HG02759 (cell line): Measurements from ENCODE around the gene SLIT3.

Experiments
- ATAC-seq: cut with Tn5 transposase; IDR thresholded peaks from one replicate; pipeline ENCODE4 v1.9.1; 2021; ENCODE audit warnings: mild to moderate bottlenecking, moderate library complexity; ENCODE audit not compliant: unreplicated experiment

The SLIT3 gene

DNA sequence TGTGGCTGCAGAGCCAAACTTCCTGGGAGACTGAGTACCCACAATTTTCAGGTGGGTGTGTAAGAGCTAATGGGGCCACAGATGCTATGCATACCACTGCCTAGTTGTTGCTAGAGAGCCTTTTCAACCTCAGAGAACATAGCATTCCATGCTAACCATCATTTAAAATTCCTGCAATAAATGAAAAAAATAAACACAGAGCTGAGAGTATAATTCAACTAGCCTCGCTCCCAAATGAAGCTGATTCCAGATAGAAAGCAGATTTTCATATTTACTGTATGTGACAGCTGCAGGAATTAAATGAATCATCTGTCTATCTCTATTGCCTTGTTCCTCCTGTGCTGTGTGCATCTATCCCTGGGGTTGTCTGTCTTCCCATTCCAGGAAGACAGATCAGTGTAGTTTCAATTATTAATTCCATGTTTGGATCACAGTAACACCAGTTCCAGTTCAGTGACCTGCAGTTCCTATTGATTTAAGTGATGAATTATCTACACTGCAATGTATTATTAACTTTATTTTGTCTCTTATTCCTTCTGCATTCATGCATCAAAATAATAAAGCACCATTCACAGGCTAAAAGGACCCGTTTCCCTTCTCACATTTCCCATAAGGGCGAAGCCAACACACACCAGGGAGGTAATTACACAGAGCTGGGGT is 324.5 kb downstream of the SLIT3 start:
- no peak for ATAC-seq

DNA sequence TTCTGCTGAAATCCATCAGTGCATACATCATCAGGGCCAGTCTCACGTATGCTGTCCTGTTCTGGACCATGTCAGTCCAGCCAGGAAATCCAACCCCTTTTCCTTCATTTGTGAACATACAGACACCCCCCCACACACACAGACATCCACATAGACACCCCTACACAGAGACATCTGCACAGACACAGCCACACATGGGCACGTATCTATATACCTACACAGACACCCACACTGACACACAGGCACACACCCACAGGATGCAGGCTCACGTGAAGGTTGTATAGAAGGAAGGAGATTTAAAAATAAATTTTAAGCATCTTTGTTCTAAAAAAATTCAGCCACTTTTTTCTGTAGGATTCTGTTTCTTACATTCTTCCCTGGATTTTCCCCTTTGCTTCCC is 325.6 kb downstream of the SLIT3 start:
- no peak for ATAC-seq

DNA sequence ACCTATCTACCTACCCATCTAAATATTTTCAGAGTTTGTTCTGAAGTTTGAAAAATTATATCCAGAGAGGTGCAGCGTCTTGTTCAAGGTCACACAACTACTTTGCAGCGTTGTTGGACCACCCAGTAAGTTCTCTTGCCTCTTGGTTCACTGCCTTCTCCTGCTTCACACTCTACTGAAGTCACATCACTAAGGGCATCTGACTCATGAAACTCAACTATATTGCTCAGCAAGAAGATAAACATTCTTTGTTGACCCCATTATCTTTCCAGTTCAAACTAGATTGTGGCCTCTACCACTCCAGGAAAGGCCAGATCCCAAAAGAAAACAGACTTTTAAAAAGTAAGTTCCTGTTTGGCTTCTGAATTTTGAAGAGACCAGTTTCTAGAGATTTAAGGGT is 326.9 kb downstream of the SLIT3 start:
- no peak for ATAC-seq

DNA sequence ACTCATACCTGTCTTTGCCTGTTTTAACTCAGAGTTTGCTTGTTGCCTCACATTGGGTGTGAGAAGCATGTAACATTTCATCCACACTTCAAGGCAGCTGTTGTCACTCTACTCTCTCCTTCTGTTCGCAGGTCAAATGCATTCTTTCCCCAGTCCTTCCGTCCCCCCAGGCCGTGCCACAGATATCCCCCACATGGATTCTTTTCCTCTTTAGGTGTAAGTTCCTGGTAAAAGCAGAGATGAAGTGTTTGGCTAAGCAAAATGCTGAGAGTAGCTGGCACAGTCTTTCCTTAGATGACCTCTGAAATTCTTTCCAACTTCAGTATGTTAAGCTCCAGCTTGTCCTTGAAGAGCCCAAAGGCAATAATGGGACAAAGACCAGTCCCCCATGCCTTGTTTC is 328.2 kb downstream of the SLIT3 start:
- no peak for ATAC-seq

DNA sequence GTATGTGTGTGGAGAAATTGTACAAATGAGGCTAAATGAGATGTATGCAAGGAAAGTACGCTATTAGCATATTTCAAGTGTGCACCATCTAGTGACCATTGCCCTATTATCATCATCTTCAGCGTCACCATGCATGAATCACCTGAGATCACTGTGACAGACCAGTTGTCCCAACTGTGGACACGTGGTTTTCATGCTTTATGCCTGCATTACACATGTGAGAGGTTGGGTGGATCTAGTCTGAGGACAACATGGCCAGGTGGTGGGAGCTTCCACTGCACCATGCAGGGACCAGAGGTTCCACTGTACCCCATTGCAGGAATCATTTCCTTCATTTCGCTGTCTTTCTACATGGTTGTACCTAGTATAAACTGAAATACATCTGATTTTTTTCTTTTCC is 329.8 kb downstream of the SLIT3 start:
- no peak for ATAC-seq

DNA sequence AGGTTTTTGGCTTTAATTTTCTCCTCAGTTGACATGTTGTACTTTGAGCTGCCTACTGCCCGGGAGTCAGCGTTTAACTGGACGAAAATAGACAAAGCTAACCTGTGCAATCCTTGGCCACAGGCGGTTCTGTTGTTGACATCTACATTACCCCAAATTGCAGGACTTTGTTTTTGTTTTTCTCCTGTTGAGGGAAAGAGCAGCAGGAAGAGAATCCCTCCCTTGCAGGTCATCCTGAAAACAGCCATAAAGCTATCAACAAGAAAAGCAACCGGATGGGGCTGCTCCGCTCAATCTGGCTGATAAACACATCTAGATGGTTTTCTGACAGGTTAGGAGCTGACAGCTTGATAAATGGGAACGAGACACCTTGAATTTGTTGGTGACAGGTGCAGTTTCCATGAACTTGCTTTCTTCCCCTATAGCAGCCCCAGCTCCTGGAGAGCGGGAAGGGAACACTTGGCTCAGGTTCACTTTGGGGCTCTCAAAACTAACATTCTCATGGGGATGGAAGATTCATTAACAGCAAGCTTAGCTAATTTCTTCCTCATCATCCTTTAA is 331.5 kb downstream of the SLIT3 start:
- no peak for ATAC-seq

DNA sequence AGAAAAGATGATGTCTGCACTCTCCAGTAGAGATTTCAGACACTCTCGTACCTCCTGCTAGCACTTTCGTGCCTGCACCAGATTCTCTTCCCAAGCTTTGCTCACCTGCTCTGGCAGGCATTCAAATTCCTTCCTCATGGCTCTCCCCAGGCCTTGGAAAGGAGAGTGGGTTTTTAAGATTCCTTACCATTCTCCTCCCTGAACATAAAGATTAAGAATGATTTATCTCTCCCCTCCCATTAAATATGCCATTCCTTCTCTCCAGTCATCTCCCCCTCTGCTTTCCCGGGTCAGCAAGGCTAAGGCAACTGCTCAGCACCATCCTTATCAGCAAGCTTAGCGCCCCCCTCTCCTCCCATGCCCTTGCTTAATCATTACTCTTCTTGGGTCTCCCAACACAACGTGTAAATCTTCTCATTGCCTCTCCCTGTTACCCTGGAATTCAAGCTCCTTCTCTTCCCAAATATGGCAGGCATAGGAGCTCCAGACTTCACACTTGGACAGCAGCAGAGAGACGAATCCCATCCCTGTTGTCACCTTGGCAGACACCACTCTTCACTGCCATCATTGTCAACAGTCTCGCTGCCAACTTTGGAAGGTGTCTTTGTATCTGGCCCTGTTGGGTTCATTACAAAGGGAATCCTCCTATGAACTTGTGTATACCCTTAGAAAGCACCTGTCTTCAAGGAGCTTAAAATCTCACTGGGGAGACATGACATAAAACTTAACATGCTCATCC is 332.9 kb downstream of the SLIT3 start:
- ATAC-seq: no peak

DNA sequence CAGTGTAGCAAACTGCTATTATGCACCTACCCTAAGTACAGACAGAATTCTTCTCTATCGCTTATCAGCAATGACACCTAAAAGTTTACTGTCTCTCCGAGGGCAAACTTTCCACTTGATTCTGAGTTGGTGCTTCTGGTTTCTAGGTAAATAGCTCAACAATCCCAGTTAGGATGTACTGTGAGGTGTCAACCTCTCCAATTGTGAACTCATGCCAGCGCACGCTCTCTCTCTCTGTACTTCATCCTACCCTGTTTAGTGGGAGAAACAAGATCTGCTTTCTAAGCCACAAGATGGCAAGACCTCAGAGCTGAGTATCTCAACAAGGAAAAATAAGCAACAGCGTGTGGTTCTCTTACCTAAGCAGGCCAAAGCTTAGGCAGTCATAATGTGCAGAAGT is 335.3 kb downstream of the SLIT3 start:
- ATAC-seq: no peak

DNA sequence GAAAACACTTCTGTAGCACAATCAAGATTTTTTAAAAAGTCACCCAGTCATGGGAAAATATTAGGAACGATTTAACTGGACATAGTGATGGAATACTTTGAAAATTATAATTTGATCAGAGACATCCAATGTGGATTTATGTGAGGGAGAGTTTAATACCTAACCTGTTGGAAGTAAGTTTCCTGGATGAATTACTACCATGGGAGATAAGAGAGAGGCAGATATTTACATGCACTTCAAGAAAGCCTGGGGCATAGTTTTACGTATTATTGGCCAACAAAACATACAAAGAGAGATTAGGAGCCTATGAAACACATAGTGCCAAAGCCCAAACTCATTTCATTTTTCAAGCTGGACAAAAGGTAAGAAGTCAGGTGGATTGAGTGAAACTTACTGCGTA is 336.8 kb downstream of the SLIT3 start:
- no peak for ATAC-seq

DNA sequence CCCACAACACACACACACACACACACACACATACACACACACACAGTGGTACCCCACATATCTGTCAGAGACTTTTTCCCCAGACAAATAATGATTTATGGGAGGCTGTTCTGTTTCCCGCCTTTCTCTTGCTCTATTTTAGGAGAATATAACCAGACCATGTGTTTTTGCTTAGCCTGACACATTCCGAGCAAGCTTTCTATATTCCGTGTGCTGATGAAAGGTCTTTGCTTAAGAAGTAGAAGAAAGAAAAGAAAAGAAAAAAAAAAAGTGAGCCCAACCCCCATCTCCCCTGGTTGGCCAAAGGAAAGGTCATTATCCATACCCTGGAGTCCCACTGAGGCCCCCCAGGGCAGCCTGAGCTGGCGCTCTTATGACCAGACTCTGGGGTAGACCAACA is 338.6 kb downstream of the SLIT3 start:
- no peak for ATAC-seq

DNA sequence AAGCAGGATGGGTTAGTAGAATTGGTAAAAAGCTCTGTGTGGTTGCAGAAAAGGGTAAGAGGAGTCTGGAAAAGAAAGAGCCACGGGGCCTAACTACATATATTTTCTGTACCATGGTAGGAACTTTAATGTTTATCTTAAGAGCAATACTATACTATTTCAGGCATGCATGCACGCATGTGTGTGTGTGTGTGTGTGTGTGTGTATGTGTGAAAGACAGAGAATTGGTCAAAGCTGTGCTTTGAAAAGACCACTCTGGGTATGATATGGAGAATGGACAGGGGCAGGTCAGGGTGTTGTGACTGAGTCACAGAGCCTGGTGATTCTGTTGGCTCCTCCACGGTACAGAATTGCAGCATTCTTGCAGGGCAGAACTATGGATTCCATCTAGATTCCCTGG is 339.3 kb downstream of the SLIT3 start:
- ATAC-seq: no peak

DNA sequence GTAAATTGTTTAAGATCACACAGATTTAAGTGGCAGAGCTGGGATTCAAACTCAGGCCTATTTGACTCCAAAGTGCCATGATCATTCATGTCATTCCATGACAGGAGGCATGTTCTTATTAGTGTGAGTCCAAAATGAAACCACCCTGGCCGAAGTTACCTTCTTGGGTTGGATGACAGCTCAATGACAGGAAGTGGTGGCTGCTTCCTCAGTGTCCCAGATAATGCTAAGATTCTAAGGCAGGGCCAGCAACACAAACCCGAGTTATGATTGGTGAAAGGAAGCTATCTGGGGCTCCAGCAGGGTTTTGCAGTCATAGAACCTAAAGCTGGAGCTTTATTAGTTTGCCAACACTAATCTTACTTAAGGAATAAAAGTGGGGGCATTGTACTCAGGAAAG is 340.4 kb downstream of the SLIT3 start:
- ATAC-seq: no peak

DNA sequence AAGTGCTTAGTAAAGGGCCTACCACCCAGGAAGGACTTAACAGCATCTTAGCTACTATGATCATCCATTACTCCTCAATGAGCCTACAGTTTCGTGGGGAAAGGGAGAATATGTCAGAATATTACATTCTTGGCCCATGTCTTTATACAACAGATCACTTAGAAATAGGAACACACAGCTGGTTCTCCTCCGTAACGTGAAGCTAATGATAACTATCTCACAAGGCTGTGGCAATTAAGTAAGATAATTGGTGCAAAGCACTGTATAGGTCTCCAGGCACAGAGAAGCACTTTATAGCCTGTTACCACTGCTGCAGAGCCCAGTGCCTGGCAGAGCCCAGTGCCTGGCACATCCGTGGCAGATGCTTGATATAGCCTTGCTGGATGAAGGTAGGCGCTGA is 347.6 kb downstream of the SLIT3 start:
- ATAC-seq: no peak

DNA sequence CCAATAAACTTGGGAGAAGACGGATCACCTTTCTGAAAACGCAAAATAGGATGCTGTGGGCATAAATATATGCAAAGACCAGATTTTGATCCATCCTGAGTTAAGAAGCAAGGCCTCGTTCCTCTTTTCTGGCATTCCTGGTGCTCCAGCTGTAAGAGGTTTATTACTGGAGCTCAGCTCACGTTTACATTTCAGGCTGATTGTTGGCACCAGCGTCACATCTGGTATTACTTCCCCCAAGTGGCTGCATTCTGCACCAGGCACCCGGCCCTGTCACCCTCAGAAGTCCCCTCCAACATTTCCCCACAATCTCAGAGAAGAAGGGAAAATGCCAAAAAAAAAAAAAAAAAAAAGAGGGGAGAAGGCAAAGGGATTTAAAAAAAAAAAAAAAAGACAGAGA is 348.7 kb downstream of the SLIT3 start:
- no peak for ATAC-seq

DNA sequence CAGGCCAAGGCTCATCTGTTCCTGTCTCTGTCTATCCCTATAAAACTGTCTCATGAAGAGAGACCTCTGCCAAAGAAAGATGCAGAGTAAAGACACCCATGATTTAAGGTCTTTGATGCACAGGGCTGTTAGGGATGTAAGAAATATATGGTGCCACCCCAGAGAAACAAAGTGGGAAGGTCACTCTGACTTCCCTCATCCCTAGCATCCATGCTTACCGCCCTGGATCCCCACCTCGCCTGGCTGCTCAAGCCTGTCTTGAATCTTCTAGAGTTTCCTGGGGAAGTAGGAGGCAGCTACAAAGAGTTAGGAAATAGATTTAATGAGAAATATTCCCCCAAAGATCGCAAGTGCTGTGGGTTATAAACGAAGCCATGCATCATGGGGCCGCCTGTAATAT is 349.2 kb downstream of the SLIT3 start:
- no peak for ATAC-seq

DNA sequence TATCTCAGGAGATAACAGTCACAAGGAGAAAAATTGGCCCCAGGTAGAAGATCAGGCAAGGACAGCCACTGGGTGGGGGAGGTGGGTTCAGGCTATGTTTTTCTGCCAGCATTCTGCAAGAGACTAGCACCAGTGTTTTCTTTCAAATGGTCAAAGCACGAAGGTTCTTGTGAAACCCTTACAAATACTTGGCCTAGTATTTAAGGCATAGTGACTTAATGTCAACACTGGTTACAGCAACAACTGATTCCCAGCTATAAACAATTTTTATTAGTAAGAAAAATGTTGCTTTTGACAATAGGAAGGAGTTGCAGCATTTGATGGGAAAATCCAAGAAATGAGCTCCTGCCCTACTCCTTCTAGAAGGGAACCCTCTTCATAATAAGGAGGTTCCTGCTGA is 349.6 kb downstream of the SLIT3 start:
- ATAC-seq: no peak

DNA sequence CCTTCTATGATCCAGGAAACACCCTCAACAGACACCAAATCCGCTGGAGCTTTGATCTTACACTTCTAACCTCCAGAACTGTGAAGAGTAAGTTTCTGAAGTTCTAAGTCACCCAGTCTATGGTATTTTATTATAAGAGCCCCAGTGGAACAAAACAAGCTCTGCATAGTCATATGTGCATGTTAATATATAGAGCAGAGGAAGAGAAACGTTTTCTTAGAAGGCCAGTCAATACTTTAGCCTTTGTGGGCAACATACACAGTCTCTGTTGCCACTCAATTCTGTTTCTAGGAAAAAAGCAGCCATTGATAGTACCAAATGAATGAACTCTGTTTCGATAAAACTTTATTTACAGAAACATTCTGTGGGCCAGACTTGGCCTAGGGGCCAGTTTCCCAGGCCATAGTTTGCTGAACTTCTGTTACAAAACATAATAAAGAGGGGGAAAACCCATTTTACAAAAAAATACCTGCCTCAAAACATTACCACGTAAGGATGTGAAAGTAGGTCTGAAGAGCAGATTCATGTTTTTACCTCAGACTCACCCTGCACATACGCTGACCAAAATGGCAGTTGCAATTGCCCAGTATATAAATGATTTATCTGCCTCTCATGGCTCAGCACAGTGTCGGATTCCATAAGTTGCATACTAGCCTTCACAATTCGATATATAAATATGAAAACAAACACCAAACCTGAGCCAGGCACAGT is 350.5 kb downstream of the SLIT3 start:
- peak; percentile 47 for ATAC-seq

DNA sequence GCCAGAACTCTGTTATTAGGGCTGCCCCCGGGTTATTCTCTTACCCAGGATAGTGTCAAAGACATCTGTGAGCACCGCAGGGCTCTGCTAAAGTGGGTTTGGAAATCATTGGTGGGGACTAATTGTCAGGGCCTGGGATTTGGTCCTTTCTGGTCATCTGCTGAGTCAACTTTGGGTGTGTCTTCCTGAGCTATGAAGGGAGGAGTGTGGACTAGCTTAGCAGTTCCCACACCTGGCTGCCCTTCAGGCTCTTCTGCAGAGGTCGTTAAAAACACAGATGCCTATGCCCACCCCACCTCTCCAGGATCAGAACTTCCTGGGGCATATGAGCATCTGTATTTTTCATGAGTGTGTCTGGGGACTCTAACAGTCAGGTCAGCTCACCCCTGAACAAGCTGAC is 352.2 kb downstream of the SLIT3 start:
- no peak for ATAC-seq

DNA sequence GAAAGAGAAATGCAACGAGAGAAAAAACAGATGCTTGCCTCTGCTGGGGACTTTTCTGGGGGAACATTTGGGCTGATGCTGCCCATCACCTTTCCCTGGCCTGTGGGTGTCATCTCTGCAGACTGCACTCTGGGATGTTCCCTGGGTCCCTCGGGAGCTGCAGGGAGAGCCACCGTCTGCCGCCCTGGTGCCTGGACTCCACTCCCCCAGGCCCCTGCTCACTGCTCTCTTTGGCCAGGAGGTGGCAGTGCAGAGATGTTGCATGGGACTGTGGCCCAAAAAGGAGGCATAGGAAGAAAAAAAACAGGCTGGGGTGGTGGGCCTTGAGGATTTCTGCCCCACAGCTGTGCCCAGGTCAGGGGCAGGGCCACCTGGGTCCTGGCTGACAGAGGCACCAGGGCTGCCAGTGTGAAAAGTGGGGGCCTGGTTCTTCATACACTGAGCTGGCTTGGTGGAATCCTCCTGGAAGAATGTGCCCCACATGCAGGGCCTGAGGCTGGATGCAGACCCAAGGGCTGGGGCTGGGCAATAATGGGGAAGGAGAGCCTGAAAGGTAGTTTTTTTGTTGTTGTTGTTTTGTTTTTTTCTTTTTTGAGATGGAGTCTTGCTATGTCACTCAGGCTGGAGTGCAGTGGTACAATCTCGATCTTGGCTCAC is 353.6 kb downstream of the SLIT3 start:
- peak; percentile 71 for ATAC-seq

DNA sequence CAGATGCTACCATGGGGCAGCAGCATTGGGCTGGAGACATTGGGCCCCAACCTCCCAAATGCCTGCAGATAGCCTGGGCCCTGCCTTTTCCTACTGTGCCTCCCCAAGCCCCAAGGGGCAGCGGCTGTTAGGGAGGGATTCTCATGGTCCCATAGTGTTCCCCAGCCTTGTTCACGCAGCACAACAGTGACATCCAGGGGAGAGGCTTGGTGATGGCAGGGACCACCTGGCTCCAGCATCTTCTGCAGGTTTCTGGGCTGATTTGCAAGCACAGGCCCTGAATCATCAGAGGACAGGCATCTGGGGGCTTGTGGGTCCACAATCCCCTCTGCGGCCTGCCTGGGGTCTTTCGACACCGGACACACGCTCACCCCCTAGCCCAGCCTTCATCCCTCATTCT is 354.6 kb downstream of the SLIT3 start:
- ATAC-seq: no peak

DNA sequence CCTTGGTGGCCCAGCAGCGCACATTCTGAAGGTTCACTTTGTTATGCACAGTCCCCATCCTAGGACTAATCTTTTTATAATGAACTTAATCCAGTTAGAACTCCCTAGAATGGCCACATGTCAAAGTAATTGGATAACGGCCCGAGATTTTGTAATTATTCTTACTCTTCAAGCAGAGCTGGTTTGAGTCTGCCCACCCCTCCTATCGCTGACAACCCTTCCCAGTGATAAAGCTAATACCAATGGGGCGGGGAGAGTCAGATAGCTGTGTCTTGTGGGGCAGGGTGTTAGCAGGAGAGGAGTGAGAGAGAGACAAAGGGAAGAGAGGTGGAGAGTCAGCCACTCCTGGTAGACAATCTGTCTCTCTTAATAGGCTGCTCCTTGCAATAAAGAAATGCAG is 356.9 kb downstream of the SLIT3 start:
- no peak for ATAC-seq
